NCI-H1417 treated with DMSO at 0.1 percent for 48 hours (cell line): ENCODE measurements around the gene MUC15.

Experiments used
- DNase-seq: peaks from one replicate; lab custom pipeline; 2025; lab: John Stamatoyannopoulos, UW

The MUC15 gene

DNA sequence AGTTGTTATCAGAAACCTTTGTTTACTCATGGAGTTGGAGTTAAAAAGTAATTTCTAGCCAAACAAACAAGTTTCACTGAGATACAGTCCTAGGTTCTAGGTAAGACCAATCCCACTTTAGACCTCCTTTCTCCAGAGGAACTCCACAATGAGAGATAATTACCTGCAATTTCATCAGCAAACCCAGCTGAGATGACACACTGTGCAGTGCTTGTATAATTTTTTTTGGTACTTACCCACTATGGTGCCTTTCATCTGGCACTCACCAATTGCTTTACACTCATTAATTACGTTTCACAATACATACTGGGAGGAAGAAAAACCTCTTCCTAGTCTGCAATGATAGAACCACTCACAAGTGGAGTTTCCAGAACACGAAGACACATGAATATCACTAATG is 1.8 kb upstream of the MUC15 start:
- DNase-seq, result peak; percentile 50

DNA sequence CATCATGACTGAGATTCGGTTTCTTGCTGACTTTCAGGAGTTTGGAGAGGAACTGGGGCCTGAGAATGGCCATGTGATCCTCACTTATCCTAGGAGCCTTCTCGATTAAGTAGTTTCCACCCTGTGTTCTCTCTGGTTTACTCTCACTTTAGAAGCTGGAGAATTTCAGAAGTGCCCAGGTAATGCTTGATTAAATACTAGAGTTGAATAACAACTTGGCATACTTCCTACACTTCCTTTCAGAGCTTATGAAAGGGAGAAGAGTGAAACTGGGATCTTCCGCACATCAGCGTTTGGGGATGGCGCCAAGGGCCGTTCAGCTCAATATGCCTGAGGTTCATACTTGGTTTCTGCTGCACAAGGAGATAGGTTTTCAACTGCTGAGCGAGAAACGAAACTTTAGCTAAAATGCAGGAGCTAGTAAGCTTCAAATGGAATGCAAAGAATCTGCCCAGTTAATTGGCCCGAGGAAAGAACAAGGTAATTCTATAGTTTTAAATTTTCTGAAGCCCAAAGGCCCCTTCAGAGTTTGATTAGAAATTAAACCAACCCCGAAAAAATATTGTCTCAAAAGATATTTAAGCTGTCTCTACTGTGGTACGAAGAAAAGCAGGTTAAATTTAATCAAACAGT is 823 bp upstream of the MUC15 start:
- no peak for DNase-seq

DNA sequence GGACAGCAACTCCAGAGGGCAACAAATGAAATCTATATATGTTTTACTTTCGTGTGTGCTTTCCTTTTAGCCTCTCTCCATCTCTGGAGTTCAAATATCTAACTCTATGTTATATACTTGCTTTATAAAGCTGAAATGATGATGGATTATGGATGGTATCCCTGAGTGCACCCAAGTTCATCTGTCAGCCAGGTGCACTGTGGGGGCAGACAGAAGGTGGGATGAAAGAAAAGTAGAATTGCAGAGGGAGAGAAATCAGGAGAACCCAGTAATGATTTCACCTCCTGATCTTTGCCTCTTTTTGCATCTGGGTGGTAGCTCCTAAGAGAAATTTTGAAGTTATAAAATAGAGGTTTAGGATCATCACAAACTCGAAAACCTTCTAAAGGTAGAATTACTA is 2.4 kb downstream of the MUC15 start:
- DNase-seq, result no peak

DNA sequence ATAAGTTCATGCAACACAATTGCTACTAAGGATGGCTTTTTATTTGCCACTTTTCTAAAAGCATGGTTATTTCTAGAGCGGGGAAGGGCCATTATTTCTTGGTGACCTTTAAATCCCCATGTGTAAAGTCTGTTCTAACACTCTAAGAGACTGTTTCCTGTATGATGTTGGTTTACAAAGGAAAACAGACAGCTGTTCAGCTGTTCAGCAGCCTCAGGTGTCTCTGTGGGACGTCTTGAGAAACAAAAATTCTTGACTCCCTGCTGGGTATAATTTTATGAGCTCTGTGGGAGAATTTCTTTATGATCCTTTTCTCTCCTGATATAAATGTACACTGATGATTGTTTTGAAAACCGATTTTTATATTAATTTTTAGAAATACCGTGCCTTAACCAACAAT is 13.9 kb downstream of the MUC15 start:
- DNase-seq, result no peak

DNA sequence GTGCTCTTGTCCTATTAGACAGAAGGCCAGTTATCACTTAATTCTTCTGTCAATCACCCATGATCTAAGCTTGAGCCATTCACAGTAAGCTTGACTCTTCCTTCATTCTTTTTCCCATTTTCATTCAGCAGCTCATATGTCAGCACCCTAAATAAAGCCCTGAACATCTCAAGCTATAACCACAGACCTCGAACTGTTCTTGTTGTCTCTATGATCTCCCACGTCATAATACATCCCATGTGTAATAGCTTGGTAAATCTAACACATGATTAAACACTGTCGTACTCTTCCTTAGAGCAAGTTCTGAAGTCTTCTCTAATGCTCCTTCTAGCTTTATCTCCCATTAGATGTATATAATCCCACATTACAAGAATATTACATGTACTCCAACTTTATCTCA is 14.4 kb downstream of the MUC15 start:
- no peak for DNase-seq

- no peak for DNase-seq
Observed at GRCh38 chr11:26556582-26556981, 15.5 kb downstream of the MUC15 start.

DNA sequence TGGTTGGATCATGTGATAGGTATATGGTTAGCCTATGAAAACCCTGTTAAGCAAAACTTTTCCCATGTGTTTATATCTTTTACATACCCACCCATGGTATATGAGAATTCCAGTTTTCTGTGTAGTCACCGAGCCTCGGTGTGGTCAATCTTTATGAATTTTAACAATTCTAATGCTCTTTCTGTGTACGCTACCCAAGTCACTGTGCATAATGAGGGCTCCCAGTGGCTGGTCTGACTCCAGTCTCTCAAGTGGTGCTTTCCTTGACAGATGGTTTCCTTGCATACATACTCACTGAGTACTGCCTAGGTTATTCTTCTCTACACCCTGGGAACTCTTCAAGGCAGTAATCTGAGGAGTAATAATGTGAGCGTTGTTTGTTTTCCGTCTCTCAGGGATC is 17.6 kb downstream of the MUC15 start:
- DNase-seq, result no peak

DNA sequence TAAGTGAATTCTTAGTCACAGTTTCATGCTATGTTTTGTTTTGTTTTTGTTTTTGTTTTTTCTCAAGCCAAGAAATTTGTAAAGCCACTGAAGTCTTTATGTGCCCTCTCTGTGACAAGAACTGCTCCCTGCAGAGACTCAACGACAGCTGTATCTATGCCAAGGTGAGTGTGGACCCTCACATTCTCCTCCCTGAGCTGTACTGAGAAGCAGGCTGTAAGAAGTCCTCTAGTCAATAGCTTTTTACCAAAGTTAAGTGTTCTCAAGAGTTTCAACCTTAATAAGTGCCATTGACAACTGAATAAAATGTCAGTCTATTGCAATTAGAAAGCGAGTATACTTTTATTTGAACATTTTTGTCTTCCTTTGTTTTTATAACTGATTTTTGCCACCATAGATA is 18.9 kb downstream of the MUC15 start:
- DNase-seq, result no peak

DNA sequence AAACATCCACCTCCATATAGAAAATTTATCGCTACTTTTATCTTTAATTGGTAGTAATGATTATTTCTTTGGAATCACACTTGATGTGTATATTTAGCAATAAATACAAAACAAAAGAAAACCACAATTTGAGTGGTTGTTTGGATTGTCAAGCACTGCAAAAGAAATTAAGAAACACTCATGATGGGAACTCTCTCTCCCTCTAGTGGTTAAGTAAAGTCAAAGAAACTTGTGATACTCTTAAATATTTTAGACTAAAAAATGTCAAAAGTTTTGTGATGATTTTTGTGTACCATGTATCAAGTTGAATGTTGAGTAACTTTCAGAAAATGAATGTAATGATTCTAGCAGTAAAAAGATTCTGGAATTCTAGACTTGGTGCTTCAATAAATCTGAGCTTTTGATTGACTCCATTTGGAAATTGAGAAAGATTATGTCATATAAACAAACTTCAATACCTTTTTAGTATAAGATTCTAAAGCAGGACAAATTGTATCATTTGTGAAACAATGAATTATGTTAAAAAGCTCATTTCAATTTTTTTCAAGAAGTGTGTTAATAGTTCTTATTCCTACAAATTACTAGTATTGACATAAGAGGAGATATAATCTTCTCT is 20.8 kb downstream of the MUC15 start:
- no peak for DNase-seq

DNA sequence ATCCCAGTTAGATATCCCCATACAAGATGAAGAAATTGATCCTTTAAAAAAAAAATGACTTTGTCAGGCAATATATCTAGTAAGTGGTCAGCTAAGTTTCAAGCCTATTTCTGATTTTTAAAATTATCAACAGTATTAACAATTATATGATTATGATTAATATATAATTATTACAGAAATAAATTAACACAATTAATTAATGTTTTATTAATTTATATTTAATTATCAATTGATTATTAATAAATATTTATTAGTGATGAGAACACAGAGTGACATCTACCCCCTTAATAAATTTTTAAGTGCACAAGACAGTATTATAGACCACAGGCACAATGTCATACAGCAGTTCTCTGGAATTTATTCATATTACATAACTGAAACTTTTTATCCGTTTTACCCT is 22.0 kb downstream of the MUC15 start:
- no peak for DNase-seq

GRCh38 chr11:26549176-26549575 is 22.9 kb downstream of the MUC15 start:
- no peak for DNase-seq

DNA sequence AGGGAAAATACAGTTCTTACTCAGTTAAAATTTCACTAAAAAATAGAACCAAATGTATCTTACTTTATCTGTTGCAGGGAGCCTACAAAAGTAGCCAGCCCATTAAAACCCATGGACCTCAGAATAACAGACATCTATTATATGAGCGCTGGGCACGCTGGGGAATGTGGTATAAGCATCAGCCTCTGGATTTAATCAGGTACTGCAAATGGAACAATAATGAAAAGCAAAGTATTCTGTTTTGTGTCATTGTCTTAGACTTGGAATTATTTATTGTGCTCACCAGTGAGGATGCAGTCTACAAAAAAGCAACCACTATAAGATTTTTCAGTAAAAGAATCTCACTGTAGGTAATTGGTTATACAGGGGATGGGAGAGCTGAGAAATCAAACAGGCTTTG is 30.2 kb downstream of the MUC15 start:
- no peak for DNase-seq

- no peak for DNase-seq
Observed at GRCh38 chr11:26539517-26539916, 32.5 kb downstream of the MUC15 start.

- DNase-seq, result no peak
Observed at GRCh38 chr11:26537341-26537740, 34.7 kb downstream of the MUC15 start.

GRCh38 chr11:26527685-26528084 is 44.4 kb downstream of the MUC15 start:
- DNase-seq, result no peak

GRCh38 chr11:26522912-26523610 is 49.0 kb downstream of the MUC15 start:
- no peak for DNase-seq

DNA sequence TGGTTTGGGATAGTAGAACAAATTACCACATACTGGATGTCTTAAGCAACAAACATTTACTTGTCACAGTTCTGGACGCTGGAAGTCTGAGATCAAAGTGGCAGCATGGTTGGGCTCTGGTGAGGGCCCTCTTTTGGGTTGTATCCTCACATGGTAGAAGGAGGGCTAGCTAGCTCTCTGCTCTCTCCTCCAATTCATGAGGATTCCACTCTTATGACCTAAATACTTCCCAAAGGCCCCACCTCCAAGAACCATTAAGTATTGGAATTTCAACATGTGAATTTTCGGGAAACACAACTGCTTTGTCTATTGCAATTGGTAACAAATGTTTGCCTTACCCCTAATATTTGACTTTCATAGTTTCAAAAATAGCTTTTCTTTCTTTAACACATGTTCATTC is 52.6 kb downstream of the MUC15 start:
- no peak for DNase-seq

- DNase-seq, result no peak
Observed at GRCh38 chr11:26512196-26512595, 59.9 kb downstream of the MUC15 start.

- DNase-seq, result no peak
Observed at GRCh38 chr11:26510756-26511155, 61.3 kb downstream of the MUC15 start.

- DNase-seq, result no peak
Observed at GRCh38 chr11:26510164-26510563, 61.9 kb downstream of the MUC15 start.
